RPMI8226 (cell line): ENCODE measurements around the gene PLEKHA5.

Source experiments
- DNase-seq: peaks from one replicate; pipeline ENCODE4 v3.0.0-alpha.2; 2015

Gene PLEKHA5

GRCh38 chr12:19130224-19131024 is 891 bp downstream of the PLEKHA5 start:
- DNase-seq: no peak

- DNase-seq: no peak
Measured at GRCh38 chr12:19131025-19131444, 1.5 kb downstream of the PLEKHA5 start.

GRCh38 chr12:19138551-19138950 is 9.0 kb downstream of the PLEKHA5 start:
- DNase-seq: no peak

GRCh38 chr12:19138956-19139355 is 9.4 kb downstream of the PLEKHA5 start:
- no peak for DNase-seq

- no peak for DNase-seq
Measured at GRCh38 chr12:19139615-19140194, 10.2 kb downstream of the PLEKHA5 start.

GRCh38 chr12:19140381-19141236 is 11.1 kb downstream of the PLEKHA5 start:
- DNase-seq: no peak

GRCh38 chr12:19142499-19142898 is 13.0 kb downstream of the PLEKHA5 start:
- no peak for DNase-seq

- DNase-seq: no peak
Measured at GRCh38 chr12:19144287-19144686, 14.8 kb downstream of the PLEKHA5 start.

GRCh38 chr12:19144985-19145384 is 15.5 kb downstream of the PLEKHA5 start:
- no peak for DNase-seq

GRCh38 chr12:19148860-19149259 is 19.3 kb downstream of the PLEKHA5 start:
- no peak for DNase-seq

- no peak for DNase-seq
Measured at GRCh38 chr12:19150273-19150900, 20.9 kb downstream of the PLEKHA5 start.

- DNase-seq: no peak
Measured at GRCh38 chr12:19151298-19151697, 21.8 kb downstream of the PLEKHA5 start.

GRCh38 chr12:19153396-19153795 is 23.9 kb downstream of the PLEKHA5 start:
- no peak for DNase-seq

- no peak for DNase-seq
Measured at GRCh38 chr12:19154686-19155085, 25.2 kb downstream of the PLEKHA5 start.

GRCh38 chr12:19155981-19156734 is 26.6 kb downstream of the PLEKHA5 start:
- DNase-seq: no peak

GRCh38 chr12:19158923-19159322 is 29.4 kb downstream of the PLEKHA5 start:
- no peak for DNase-seq

- no peak for DNase-seq
Measured at GRCh38 chr12:19161216-19161615, 31.7 kb downstream of the PLEKHA5 start.

- no peak for DNase-seq
Measured at GRCh38 chr12:19165451-19165850, 35.9 kb downstream of the PLEKHA5 start.

GRCh38 chr12:19166387-19166786 is 36.9 kb downstream of the PLEKHA5 start:
- DNase-seq: no peak

- no peak for DNase-seq
Measured at GRCh38 chr12:19166956-19167355, 37.4 kb downstream of the PLEKHA5 start.

- DNase-seq: no peak
Measured at GRCh38 chr12:19167708-19168107, 38.2 kb downstream of the PLEKHA5 start.

- no peak for DNase-seq
Measured at GRCh38 chr12:19168644-19169043, 39.1 kb downstream of the PLEKHA5 start.
